HG02571 (cell line): ENCODE results near the gene UMODL1.

Source experiments
- ATAC-seq: cut with Tn5 transposase; IDR thresholded peaks from one replicate; pipeline ENCODE4 v1.9.1; 2021; ENCODE audit warnings: mild to moderate bottlenecking, moderate library complexity; ENCODE audit not compliant: unreplicated experiment

The UMODL1 gene

GRCh38 chr21:42146821-42147220 lies 75.7 kb downstream of the UMODL1 start:
- ATAC-seq: no peak

- no peak for ATAC-seq
These were observed 76.4 kb downstream of the UMODL1 start for GRCh38 chr21:42147386-42148020.

- ATAC-seq: no peak
These were observed 77.0 kb downstream of the UMODL1 start for GRCh38 chr21:42148097-42148496.

GRCh38 chr21:42148584-42148983 lies 77.5 kb downstream of the UMODL1 start:
- no peak for ATAC-seq

GRCh38 chr21:42149656-42150473 lies 78.7 kb downstream of the UMODL1 start:
- no peak for ATAC-seq

- no peak for ATAC-seq
These were observed 79.5 kb downstream of the UMODL1 start for GRCh38 chr21:42150474-42151085.

- no peak for ATAC-seq
These were observed 80.2 kb downstream of the UMODL1 start for GRCh38 chr21:42151148-42151947.

- no peak for ATAC-seq
These were observed 80.8 kb downstream of the UMODL1 start for GRCh38 chr21:42151948-42152220.

- ATAC-seq: no peak
These were observed 82.0 kb downstream of the UMODL1 start for GRCh38 chr21:42153046-42153686.

- ATAC-seq: no peak
These were observed 82.6 kb downstream of the UMODL1 start for GRCh38 chr21:42153746-42154145.

GRCh38 chr21:42154237-42155044 lies 83.3 kb downstream of the UMODL1 start:
- ATAC-seq: no peak

GRCh38 chr21:42155045-42155855 lies 84.1 kb downstream of the UMODL1 start:
- no peak for ATAC-seq

GRCh38 chr21:42156690-42157605 lies 85.8 kb downstream of the UMODL1 start:
- no peak for ATAC-seq

GRCh38 chr21:42157606-42158310 lies 86.6 kb downstream of the UMODL1 start:
- no peak for ATAC-seq

GRCh38 chr21:42158846-42159245 lies 87.7 kb downstream of the UMODL1 start:
- no peak for ATAC-seq

- no peak for ATAC-seq
These were observed 88.5 kb downstream of the UMODL1 start for GRCh38 chr21:42159560-42160110.

GRCh38 chr21:42160111-42160721 lies 89.1 kb downstream of the UMODL1 start:
- no peak for ATAC-seq
